PFSK-1 (cell line): Measurements from ENCODE around the gene UFC1.

Experiments
- POLR2AphosphoS5 ChIP-seq: IDR thresholded peaks from 2 replicates; pipeline ENCODE4 v1.6.1; 2012; ENCODE audit warnings: low read depth, mild to moderate bottlenecking, control low read depth, low read length, moderate library complexity
- SIN3A ChIP-seq: IDR thresholded peaks from 2 replicates; pipeline ENCODE4 v1.6.1; 2012; ENCODE audit warnings: mild to moderate bottlenecking, low read length, moderate library complexity, borderline replicate concordance; ENCODE audit not compliant: insufficient read depth
- TAF1 ChIP-seq: IDR thresholded peaks from 2 replicates; pipeline ENCODE4 v1.6.1; 2012; ENCODE audit warnings: low read length, control low read depth, borderline replicate concordance; ENCODE audit not compliant: insufficient read depth

DNA sequence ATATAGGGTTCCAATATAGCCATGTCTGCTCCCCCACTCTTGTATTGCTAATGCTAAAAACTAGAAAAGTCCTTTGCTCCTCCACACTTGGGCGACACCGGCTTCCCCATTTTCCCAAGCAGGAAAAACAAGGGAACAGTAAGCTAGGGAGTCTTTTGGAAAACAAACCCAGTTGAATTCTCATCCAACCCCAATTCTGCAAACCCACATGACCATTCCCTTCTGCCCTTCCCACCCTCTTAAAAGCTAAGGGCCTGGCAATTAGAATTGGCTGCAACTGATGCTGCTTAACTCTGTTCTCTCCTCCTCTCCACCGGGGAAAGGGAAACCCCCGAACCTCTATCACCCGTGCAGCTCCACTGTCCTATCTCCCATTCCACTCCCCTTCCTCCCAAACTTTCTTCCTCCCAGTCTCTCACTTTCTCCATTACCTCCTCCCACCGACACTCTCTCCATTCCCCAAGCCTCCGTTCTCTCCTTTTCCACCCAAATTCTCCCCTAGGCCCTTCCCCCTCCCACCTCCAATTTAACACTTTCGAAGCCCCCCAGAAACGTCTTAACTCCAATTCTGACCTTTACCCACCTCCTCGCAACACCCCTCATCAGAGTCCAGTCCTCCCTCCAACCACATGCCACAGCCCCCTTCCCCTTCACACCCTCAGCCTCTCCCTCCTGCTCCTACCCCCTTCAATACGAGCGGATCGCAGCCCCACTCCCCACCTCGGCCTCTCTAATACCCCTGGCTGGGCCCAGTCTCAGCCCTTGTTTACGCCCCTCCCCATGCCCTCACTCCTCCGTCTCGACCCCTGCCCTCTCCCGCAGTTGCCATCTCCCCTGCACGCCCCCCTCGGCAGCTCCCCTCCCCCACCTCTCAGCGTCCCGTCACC is 22.0 kb upstream of the UFC1 start:
- no peak for TF ChIP-seq POLR2AphosphoS5
- TF ChIP-seq SIN3A = no peak
- no peak for TF ChIP-seq TAF1
